ENCODE data around the gene LRP3. TPM values are rescaled to one million over a fixed set of nuclear protein-coding genes. Genes with fewer than 3 reads are reported as not detected.
A peak's percentile ranks its signal among the peaks of the same experiment; 100 is the strongest.

Gene LRP3
- total RNA-seq, 1 experiment from 2014 or later = 39.4 TPM

GRCh38 chr19:33226550-33227241 is 32.6 kb downstream of the LRP3 start:
- TF ChIP-seq EZH2 (IDR thresholded peaks at IDR 0.05; ENCODE audit: borderline replicate concordance, low read depth, low read length, poor library complexity, severe bottlenecking) (no peak), CTCF (conservative IDR thresholded peaks at IDR 0.05; ENCODE audit: low read depth, low read length) (no peak)
- ChIA-PET POLR2A (ENCODE audit: low non-redundant PET) (no interaction called here), CTCF (interaction anchor here (1.0 kb wide), 1 partner anchor 9 kb away, joined by 4 read pairs; no protein-coding TSS in a partner anchor)
- peak overlapping the region; percentile 10 for H3K4me3 ChIP-seq (ENCODE audit: low read depth, low read length, poor library complexity, severe bottlenecking)
- no peak overlapping the region for H3K27ac ChIP-seq (ENCODE audit: low read depth, low read length, poor library complexity, severe bottlenecking)
- BruUV-seq (replicated peaks) = no TSS peak
- H3K36me3 ChIP-seq (ENCODE audit: insufficient read depth, low read length, poor library complexity, severe bottlenecking) = no peaks in the 10 kb centered on the region
- no peaks in the 10 kb centered on the region for H3K4me1 ChIP-seq (ENCODE audit: insufficient read depth, low read length, poor library complexity, severe bottlenecking)
- peaks cover 52% of the 10 kb centered on the region for H3K27me3 ChIP-seq (replicated peaks; ENCODE audit: insufficient read depth, low read depth, low read length, poor library complexity)
- DNase-seq (ENCODE audit: low spot score) = peak; percentile 43
- H3K9me3 ChIP-seq (ENCODE audit: low read depth, low read length, poor library complexity, severe bottlenecking) = peaks cover 19% of the 10 kb centered on the region
- intact Hi-C loops (cut with micrococcal nuclease; ENCODE audit: unreplicated experiment) = no loop called here

- H3K4me3 ChIP-seq (ENCODE audit: low read depth, low read length, poor library complexity, severe bottlenecking) = no peak overlapping the region
- peaks cover 52% of the 10 kb centered on the region for H3K27me3 ChIP-seq (replicated peaks; ENCODE audit: insufficient read depth, low read depth, low read length, poor library complexity)
- POLR2A ChIA-PET (ENCODE audit: low non-redundant PET) = no interaction called here
- H3K4me1 ChIP-seq (ENCODE audit: insufficient read depth, low read length, poor library complexity, severe bottlenecking) = no peaks in the 10 kb centered on the region
- H3K9me3 ChIP-seq (ENCODE audit: low read depth, low read length, poor library complexity, severe bottlenecking) = peaks cover 19% of the 10 kb centered on the region
- TF ChIP-seq CTCF (conservative IDR thresholded peaks at IDR 0.05; ENCODE audit: low read depth, low read length) (no peak), EZH2 (IDR thresholded peaks at IDR 0.05; ENCODE audit: borderline replicate concordance, low read depth, low read length, poor library complexity, severe bottlenecking) (no peak)
- intact Hi-C loops (cut with micrococcal nuclease; ENCODE audit: unreplicated experiment) = no loop called here
- H3K27ac ChIP-seq (ENCODE audit: low read depth, low read length, poor library complexity, severe bottlenecking) = no peak overlapping the region
- BruUV-seq (replicated peaks) = no TSS peak
- DNase-seq (ENCODE audit: low spot score) = no peak
- CTCF ChIA-PET = no interaction called here
- no peaks in the 10 kb centered on the region for H3K36me3 ChIP-seq (ENCODE audit: insufficient read depth, low read length, poor library complexity, severe bottlenecking)
Observed at GRCh38 chr19:33227242-33227650, 33.1 kb downstream of the LRP3 start.

GRCh38 chr19:33227870-33228599 is 33.9 kb downstream of the LRP3 start:
- ChIA-PET POLR2A (ENCODE audit: low non-redundant PET) (no interaction called here), CTCF (no interaction called here)
- no peak for DNase-seq (ENCODE audit: low spot score)
- no TSS peak for BruUV-seq (replicated peaks)
- no peak for TF ChIP-seq EZH2 (IDR thresholded peaks at IDR 0.05; ENCODE audit: borderline replicate concordance, low read depth, low read length, poor library complexity, severe bottlenecking)
- TF ChIP-seq CTCF (conservative IDR thresholded peaks at IDR 0.05; ENCODE audit: low read depth, low read length) = no peak
- no peaks in the 10 kb centered on the region for H3K36me3 ChIP-seq (ENCODE audit: insufficient read depth, low read length, poor library complexity, severe bottlenecking)
- peaks cover 52% of the 10 kb centered on the region for H3K27me3 ChIP-seq (replicated peaks; ENCODE audit: insufficient read depth, low read depth, low read length, poor library complexity)
- H3K4me3 ChIP-seq (ENCODE audit: low read depth, low read length, poor library complexity, severe bottlenecking) = no peak overlapping the region
- H3K27ac ChIP-seq (ENCODE audit: low read depth, low read length, poor library complexity, severe bottlenecking) = no peak overlapping the region
- H3K9me3 ChIP-seq (ENCODE audit: low read depth, low read length, poor library complexity, severe bottlenecking) = peaks cover 19% of the 10 kb centered on the region
- intact Hi-C loops (cut with micrococcal nuclease; ENCODE audit: unreplicated experiment) = no loop called here
- no peaks in the 10 kb centered on the region for H3K4me1 ChIP-seq (ENCODE audit: insufficient read depth, low read length, poor library complexity, severe bottlenecking)

Measured in A673 (cell line).